NT2/D1 (cell line): Measurements from ENCODE around the gene EEF1A2.
A peak's percentile ranks its signal among the peaks of the same experiment; 100 is the strongest.
"Not testable (repeated sequence)": the region's sequence is repeated elsewhere in the genome, so short reads cannot be mapped to it uniquely, and the experiment has no call there.

Experiments used
- DNase-seq: peaks from one replicate; pipeline ENCODE4 v3.0.0-alpha.2; 2011; ENCODE audit warnings: low read depth, low spot score
- H3K27me3 ChIP-seq: 2 replicates; pipeline ENCODE4 v1.6.0; 2011; ENCODE audit warnings: mild to moderate bottlenecking; ENCODE audit not compliant: insufficient read length, insufficient read depth
- H3K36me3 ChIP-seq: 2 replicates; pipeline ENCODE4 v1.6.1; 2011; ENCODE audit warnings: mild to moderate bottlenecking, low read length, mixed read lengths; ENCODE audit not compliant: insufficient read depth, insufficient read length
- H3K4me1 ChIP-seq: 2 replicates; pipeline ENCODE4 v1.5.1; 2011; ENCODE audit not compliant: insufficient read depth, insufficient read length
- H3K4me3 ChIP-seq: 2 replicates; pipeline ENCODE4 v1.5.1; 2011; ENCODE audit warnings: low read depth; ENCODE audit not compliant: insufficient read length
- H3K9ac ChIP-seq: 2 replicates; pipeline ENCODE4 v1.6.0; 2011; ENCODE audit warnings: low read depth; ENCODE audit not compliant: insufficient read length
- H3K9me3 ChIP-seq: 2 replicates; pipeline ENCODE4 v1.5.1; 2011; ENCODE audit warnings: mild to moderate bottlenecking, low read length; ENCODE audit not compliant: insufficient read depth
- SUZ12 ChIP-seq: IDR thresholded peaks from 2 replicates; pipeline ENCODE4 v1.6.1; 2011; ENCODE audit not compliant: insufficient read length, insufficient read depth; ENCODE audit errors: extremely low read depth
- YY1 ChIP-seq: IDR thresholded peaks from 2 replicates; pipeline ENCODE4 v1.6.1; 2011; ENCODE audit not compliant: insufficient read length, insufficient read depth
- ZNF274 ChIP-seq: IDR thresholded peaks from 2 replicates; pipeline ENCODE4 v1.6.1; 2011; ENCODE audit warnings: mild to moderate bottlenecking, low read depth, low read length

EEF1A2 gene

GRCh38 chr20:63481503-63481902 is 17.4 kb downstream of the EEF1A2 start:
- H3K27me3 ChIP-seq = no peaks in the 10 kb centered on the region

GRCh38 chr20:63479695-63480419 is 19.0 kb downstream of the EEF1A2 start:
- Histone ChIP-seq H3K4me1 (peaks cover 35% of the 10 kb centered on the region), H3K27me3 (peaks cover 12% of the 10 kb centered on the region)
- H3K4me3 ChIP-seq, H3K9ac ChIP-seq, H3K9me3 ChIP-seq, DNase-seq, H3K36me3 ChIP-seq: not testable (repeated sequence)

More at GRCh38 chr20:63481503-63481902, 17.4 kb downstream of the EEF1A2 start:
- Histone ChIP-seq H3K9ac (peak overlapping the region; percentile 57), H3K9me3 (no peaks in the 10 kb centered on the region), H3K4me1 (peaks cover 38% of the 10 kb centered on the region), H3K36me3 (no peaks in the 10 kb centered on the region), H3K4me3 (no peak overlapping the region)
- TF ChIP-seq YY1 (no peak), ZNF274 (no peak), SUZ12 (no peak)
- DNase-seq = no peak

GRCh38 chr20:63478346-63479302 is 20.3 kb downstream of the EEF1A2 start:
- no peak overlapping the region for H3K4me3 ChIP-seq
- no peaks in the 10 kb centered on the region for H3K36me3 ChIP-seq
- peaks cover 25% of the 10 kb centered on the region for H3K27me3 ChIP-seq

GRCh38 chr20:63477944-63478343 is 20.9 kb downstream of the EEF1A2 start:
- no peak overlapping the region for H3K4me3 ChIP-seq
- H3K36me3 ChIP-seq = no peaks in the 10 kb centered on the region
- peaks cover 46% of the 10 kb centered on the region for H3K4me1 ChIP-seq
- H3K9ac ChIP-seq = peak overlapping the region; percentile 45
- no peaks in the 10 kb centered on the region for H3K9me3 ChIP-seq
- peaks cover 31% of the 10 kb centered on the region for H3K27me3 ChIP-seq
- TF ChIP-seq SUZ12 (no peak), ZNF274 (no peak)
- DNase-seq = no peak

More at GRCh38 chr20:63478346-63479302, 20.3 kb downstream of the EEF1A2 start:
- no peaks in the 10 kb centered on the region for H3K9me3 ChIP-seq
- H3K9ac ChIP-seq = no peak overlapping the region
- TF ChIP-seq SUZ12 = no peak
- TF ChIP-seq YY1 = no peak
- no peak for TF ChIP-seq ZNF274
- H3K4me1 ChIP-seq = peaks cover 40% of the 10 kb centered on the region
- no peak for DNase-seq

- H3K4me1 ChIP-seq = peaks cover 39% of the 10 kb centered on the region
- TF ChIP-seq SUZ12 (no peak), ZNF274 (no peak), YY1 (no peak)
- DNase-seq = no peak
- peak overlapping the region; percentile 2 for H3K9ac ChIP-seq
- no peak overlapping the region for H3K4me3 ChIP-seq
- H3K27me3 ChIP-seq = peaks cover 32% of the 10 kb centered on the region
- H3K9me3 ChIP-seq = no peaks in the 10 kb centered on the region
- H3K36me3 ChIP-seq = no peaks in the 10 kb centered on the region
These were observed 21.7 kb downstream of the EEF1A2 start for GRCh38 chr20:63477061-63477616.

- Histone ChIP-seq H3K9me3 (no peaks in the 10 kb centered on the region), H3K4me1 (peaks cover 38% of the 10 kb centered on the region), H3K27me3 (peaks cover 32% of the 10 kb centered on the region), H3K9ac (no peak overlapping the region), H3K36me3 (peaks cover 4% of the 10 kb centered on the region), H3K4me3 (no peak overlapping the region)
- TF ChIP-seq ZNF274 (no peak), SUZ12 (no peak), YY1 (no peak)
- DNase-seq = peak; percentile 62
These were observed 23.7 kb downstream of the EEF1A2 start for GRCh38 chr20:63475209-63475608.
